HG02623 (cell line): Measurements from ENCODE around the gene CCDC9B.

ENCODE experiments used
- ATAC-seq: cut with Tn5 transposase; IDR thresholded peaks from one replicate; pipeline ENCODE4 v1.9.1; 2021; ENCODE audit warnings: moderate library complexity; ENCODE audit not compliant: unreplicated experiment

The CCDC9B gene

GRCh38 chr15:40293905-40294895 is 46.5 kb downstream of the CCDC9B start:
- ATAC-seq: no peak

GRCh38 chr15:40293006-40293405 is 47.7 kb downstream of the CCDC9B start:
- no peak for ATAC-seq

- ATAC-seq: no peak
Observed at GRCh38 chr15:40292246-40292645, 48.5 kb downstream of the CCDC9B start.

- no peak for ATAC-seq
Observed at GRCh38 chr15:40290918-40291574, 49.7 kb downstream of the CCDC9B start.

- ATAC-seq: no peak
Observed at GRCh38 chr15:40290545-40290917, 50.2 kb downstream of the CCDC9B start.

- no peak for ATAC-seq
Observed at GRCh38 chr15:40289140-40289775, 51.5 kb downstream of the CCDC9B start.

- ATAC-seq: no peak
Observed at GRCh38 chr15:40287968-40288367, 52.8 kb downstream of the CCDC9B start.

- no peak for ATAC-seq
Observed at GRCh38 chr15:40287505-40287904, 53.2 kb downstream of the CCDC9B start.

GRCh38 chr15:40286794-40287193 is 53.9 kb downstream of the CCDC9B start:
- ATAC-seq: no peak

GRCh38 chr15:40286061-40286532 is 54.6 kb downstream of the CCDC9B start:
- ATAC-seq: no peak

GRCh38 chr15:40285554-40286011 is 55.2 kb downstream of the CCDC9B start:
- no peak for ATAC-seq

- ATAC-seq: no peak
Observed at GRCh38 chr15:40285151-40285550, 55.6 kb downstream of the CCDC9B start.

- no peak for ATAC-seq
Observed at GRCh38 chr15:40283615-40284300, 57.0 kb downstream of the CCDC9B start.

GRCh38 chr15:40282869-40283614 is 57.7 kb downstream of the CCDC9B start, which contains the start of gene ANKRD63:
TSS of gene ANKRD63 (minus strand) at chr15:40283064. CDS start at chr15:40282586, 478 bp downstream.
- no peak for ATAC-seq

GRCh38 chr15:40282147-40282868 is 58.4 kb downstream of the CCDC9B start:
- ATAC-seq: no peak

GRCh38 chr15:40281801-40282146 is 59.0 kb downstream of the CCDC9B start:
- no peak for ATAC-seq
